Psoas muscle (tissue), 8 donors: Measurements from ENCODE around the gene SMIM3. TPM values are rescaled to one million over a fixed set of nuclear protein-coding genes. Genes with fewer than 3 reads are reported as not detected.
A peak's percentile ranks its signal among the peaks of the same experiment; 100 is the strongest.

Experiments used
- ATAC-seq, 4 donors: fragments of 200-7000 bp; cut with Tn5 transposase; one replicate each; pipeline ENCODE4 v1.9.1; 2020; ENCODE audit warnings: moderate library complexity in 3 of 4, mild to moderate bottlenecking in 2 of 4
- DNase-seq, 2 donors: peaks; one replicate each; pipeline ENCODE4 v3.0.0-alpha.2; 2020
- H3K27ac ChIP-seq: fragments of 200-600 bp; one replicate; pipeline ENCODE4 v1.8.0; 2022
- H3K27me3 ChIP-seq, 3 donors: fragments of 200-600 bp in 1 of 3; one replicate each; pipeline versions ENCODE4 v1.6.1 to v1.8.0; 2013 to 2022; ENCODE audit warnings: low read length in 2 of 3, mild to moderate bottlenecking in 2 of 3, moderate library complexity in 1 of 3; ENCODE audit not compliant: insufficient read depth in 3 of 3
- H3K36me3 ChIP-seq, 2 donors: fragments of 200-600 bp in 1 of 2; one replicate each; pipeline versions ENCODE4 v1.6.1 to v1.8.0; 2013 to 2022; ENCODE audit warnings: low read depth in 1 of 2, mild to moderate bottlenecking in 1 of 2, moderate library complexity in 1 of 2; ENCODE audit not compliant: insufficient read depth in 1 of 2
- H3K4me1 ChIP-seq: fragments of 200-600 bp; one replicate; pipeline ENCODE4 v1.8.0; 2022
- H3K4me3 ChIP-seq: fragments of 200-600 bp; one replicate; pipeline ENCODE4 v1.8.0; 2022; ENCODE audit warnings: mild to moderate bottlenecking
- H3K9me3 ChIP-seq: fragments of 200-600 bp; one replicate; pipeline ENCODE4 v1.8.0; 2022
- CTCF ChIP-seq: fragments of 200-600 bp; IDR thresholded peaks from one replicate; pipeline ENCODE4 v1.8.0; 2022; ENCODE audit warnings: antibody characterized with exemption
- WGBS, 3 donors: extraction: QIAGEN DNeasy Blood & Tissue Kit; methylation state at CpG; one replicate each; pipeline versions ENCODE4 v1.1.6 to v1.1.7; 2013; 5-methylcytosine and 5-hydroxymethylcytosine counted together
- intact Hi-C, 2 donors: fragments of 100-400 bp; cut with DNase I; formaldehyde crosslinking; loops; one replicate each; pipeline versions ENCODE4 v1.11.0 to v1.14.2; 2022
- polyA plus RNA-seq, 3 donors: library from polyadenylated mRNA; stranded (reverse); fragments of 200-250 nt; gene quantifications; one replicate each; pipeline ENCODE4 v1.2.3, GENCODE V29; 2013
- total RNA-seq, 4 donors: library from RNA; stranded (reverse); fragmentation: NEBNext Ultra II Directional in 2 of 4; extraction: Animal tissue kit (Norgen Biotek cat#: 25700) in 2 of 4; gene quantifications; one replicate each; pipeline versions ENCODE4 v1.2.1 to v1.2.4, GENCODE V29; 2021 to 2023
- donor health status: healthy with polysubstance abuse.
- donor health status: DM: no; HTN: no; CAD: no; lungs with moderate emphysema.
- donor health status: Bipolar disorder and iron deficiency.
- donor health status: healthy.
- donor health status: DM: yes; HTN: yes; CAD: no.
- donor health status: DM: no; HTN: no; CAD: no.
- donor health status: DM: no; HTN: no; CAD: no.
- donor health status: DM: yes; HTN: yes; CAD: no.

SMIM3 gene
- total and polyA plus RNA-seq, 7 donors: 6.4 to 25.5 (median 7.0) TPM

- ATAC-seq (no peak), DNase-seq (no peak)
- TF ChIP-seq CTCF: no peak
- no peak overlapping the region for H3K4me3 ChIP-seq
- H3K36me3 ChIP-seq: no peaks in the 10 kb centered on the region
- 82 to 89% (median 88%) methylated on average over 2 of the region's 2 CpGs for WGBS, 3 donors
- no peaks in the 10 kb centered on the region for H3K9me3 ChIP-seq
- H3K27ac ChIP-seq: no peak overlapping the region
- intact Hi-C loops: no loop called here
- peaks cover 7% of the 10 kb centered on the region for H3K4me1 ChIP-seq
- no peaks in the 10 kb centered on the region for H3K27me3 ChIP-seq
These were observed 12.3 kb upstream of the SMIM3 start for GRCh38 chr5:150766251-150766650.

- peaks cover 3% of the 10 kb centered on the region for H3K4me1 ChIP-seq
- intact Hi-C loops: loop anchor here in 1 of 2 donors (10.0 kb wide), 1 partner anchor 666 kb away; no protein-coding TSS in a partner anchor
- H3K27me3 ChIP-seq: no peaks in the 10 kb centered on the region
- TF ChIP-seq CTCF: no peak
- no peaks in the 10 kb centered on the region for H3K36me3 ChIP-seq
- DNase-seq (no peak), ATAC-seq (no peak)
- no peak overlapping the region for H3K27ac ChIP-seq
- no peak overlapping the region for H3K4me3 ChIP-seq
- 74 to 76% (median 76%) methylated on average over 1 of the region's 1 CpG for WGBS, 3 donors
- H3K9me3 ChIP-seq: no peaks in the 10 kb centered on the region
These were observed 7.3 kb upstream of the SMIM3 start for GRCh38 chr5:150771034-150771795.

GRCh38 chr5:150774145-150774544, 4.4 kb upstream of the SMIM3 start:
- intact Hi-C loops: loop anchor here in 1 of 2 donors (10.0 kb wide), 1 partner anchor 669 kb away; no protein-coding TSS in a partner anchor
- Histone ChIP-seq H3K27me3 (no peaks in the 10 kb centered on the region), H3K9me3 (no peaks in the 10 kb centered on the region), H3K27ac (no peak overlapping the region), H3K36me3 (no peaks in the 10 kb centered on the region), H3K4me3 (no peak overlapping the region), H3K4me1 (peaks cover 3% of the 10 kb centered on the region)
- TF ChIP-seq CTCF: no peak
- DNase-seq (no peak), ATAC-seq (no peak)
- WGBS, 3 donors: 85 to 86% (median 85%) methylated on average over 1 of the region's 1 CpG

DNA sequence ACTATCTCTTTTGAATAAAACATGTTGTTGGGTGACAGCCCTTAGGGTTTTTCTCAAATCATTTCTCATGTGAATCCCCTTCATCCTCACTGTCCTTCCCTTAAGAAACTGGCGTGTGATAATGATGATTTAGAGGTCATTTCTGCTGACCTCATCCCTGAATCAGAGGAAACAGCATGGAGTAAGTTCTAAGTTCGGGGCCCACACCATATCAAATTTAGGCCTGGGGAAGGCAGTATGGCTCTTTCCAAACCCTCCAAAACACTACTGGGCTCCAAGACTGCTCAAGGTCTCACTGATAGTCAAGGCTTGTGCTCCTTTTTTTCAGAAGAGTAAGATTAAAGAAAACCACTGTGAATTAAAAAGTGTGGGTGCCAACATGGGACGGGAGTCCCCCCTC, 872 bp upstream of the SMIM3 start:
- WGBS, 3 donors: 53 to 61% (median 58%) methylated on average over 3 of the region's 3 CpGs
- no peaks in the 10 kb centered on the region for H3K36me3 ChIP-seq
- no peak for TF ChIP-seq CTCF
- DNase-seq (no peak), ATAC-seq (no peak)
- intact Hi-C loops: loop anchor here in 1 of 2 donors (10.0 kb wide), 1 partner anchor 673 kb away; no protein-coding TSS in a partner anchor
- peak overlapping the region; percentile 79 for H3K27ac ChIP-seq
- no peaks in the 10 kb centered on the region for H3K27me3 ChIP-seq
- peak overlapping the region; percentile 79 for H3K4me3 ChIP-seq
- H3K4me1 ChIP-seq: peaks cover 4% of the 10 kb centered on the region
- no peaks in the 10 kb centered on the region for H3K9me3 ChIP-seq
